ENCODE data around the gene CNKSR2. TPM values are rescaled to one million over a fixed set of nuclear protein-coding genes. Genes with fewer than 3 reads are reported as not detected.

CNKSR2 gene
- total RNA-seq, 1 experiment from 2014 or later, result 52.9 TPM

DNA sequence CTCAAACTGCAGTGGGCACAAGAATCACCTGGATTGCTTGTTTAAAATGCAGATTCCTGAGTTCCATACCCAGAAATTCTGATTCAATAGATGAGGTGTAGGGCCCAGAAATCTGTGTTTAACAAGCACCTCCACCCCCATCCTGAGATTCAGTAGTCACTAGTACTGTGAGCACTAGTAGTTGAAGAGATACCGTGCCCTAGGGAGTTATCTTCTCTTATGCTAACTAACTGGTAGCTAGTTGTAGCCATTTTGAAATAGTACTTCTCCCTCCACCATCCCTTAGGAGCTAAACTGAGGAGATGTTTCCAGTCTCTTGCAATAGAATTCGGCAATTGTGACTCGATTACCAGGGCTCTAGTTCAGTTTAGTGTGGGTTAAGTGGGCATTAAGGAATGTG, 265.6 kb downstream of the CNKSR2 start:
- H3K4me3 Mint-ChIP-seq, result no peak overlapping the region
- peaks cover 6 to 13% of the 10 kb centered on the region in 2 experiments for H3K4me1 Mint-ChIP-seq
- no peak overlapping the region for H3K9ac ChIP-seq (ENCODE audit: extremely low read depth, insufficient read length, low read length)
- no peak overlapping the region for H3K4me2 ChIP-seq (ENCODE audit: insufficient read depth, insufficient read length, low read length)
- no peak overlapping the region for H3K4ac ChIP-seq (ENCODE audit: low read depth, low read length)
- H3K18ac ChIP-seq (ENCODE audit: insufficient read length, low read depth, low read length), result no peak overlapping the region
- no peaks in the 10 kb centered on the region for H3K4me1 ChIP-seq (ENCODE audit: insufficient read depth, low read length)
- no peak overlapping the region for H2BK12ac ChIP-seq (ENCODE audit: insufficient read length, low read depth, low read length)
- no peak overlapping the region for H4K5ac ChIP-seq (ENCODE audit: insufficient read length, low read depth, low read length)
- no peak overlapping the region for H3K56ac ChIP-seq (ENCODE audit: insufficient read length, low read depth, low read length)
- no peaks in the 10 kb centered on the region for H4K20me1 ChIP-seq (ENCODE audit: control insufficient read depth, insufficient read depth, insufficient read length)
- H3K36me3 Mint-ChIP-seq (ENCODE audit: insufficient read depth in 1 of 3, low read depth in 3 of 3), result peaks cover 0 to 3% (median 0%) of the 10 kb centered on the region in 3 experiments; a peak in 4 of 7 replicates
- H3K23ac ChIP-seq (ENCODE audit: insufficient read length, low read depth, low read length), result no peak overlapping the region
- H3K27me3 ChIP-seq (ENCODE audit: insufficient read depth, low read length), result no peaks in the 10 kb centered on the region
- TF ChIP-seq, protein P1, sequence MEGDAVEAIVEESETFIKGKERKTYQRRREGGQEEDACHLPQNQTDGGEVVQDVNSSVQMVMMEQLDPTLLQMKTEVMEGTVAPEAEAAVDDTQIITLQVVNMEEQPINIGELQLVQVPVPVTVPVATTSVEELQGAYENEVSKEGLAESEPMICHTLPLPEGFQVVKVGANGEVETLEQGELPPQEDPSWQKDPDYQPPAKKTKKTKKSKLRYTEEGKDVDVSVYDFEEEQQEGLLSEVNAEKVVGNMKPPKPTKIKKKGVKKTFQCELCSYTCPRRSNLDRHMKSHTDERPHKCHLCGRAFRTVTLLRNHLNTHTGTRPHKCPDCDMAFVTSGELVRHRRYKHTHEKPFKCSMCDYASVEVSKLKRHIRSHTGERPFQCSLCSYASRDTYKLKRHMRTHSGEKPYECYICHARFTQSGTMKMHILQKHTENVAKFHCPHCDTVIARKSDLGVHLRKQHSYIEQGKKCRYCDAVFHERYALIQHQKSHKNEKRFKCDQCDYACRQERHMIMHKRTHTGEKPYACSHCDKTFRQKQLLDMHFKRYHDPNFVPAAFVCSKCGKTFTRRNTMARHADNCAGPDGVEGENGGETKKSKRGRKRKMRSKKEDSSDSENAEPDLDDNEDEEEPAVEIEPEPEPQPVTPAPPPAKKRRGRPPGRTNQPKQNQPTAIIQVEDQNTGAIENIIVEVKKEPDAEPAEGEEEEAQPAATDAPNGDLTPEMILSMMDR (conservative IDR thresholded peaks at IDR 0.05), result no peak
- H3K27ac ChIP-seq (ENCODE audit: insufficient read length, low read depth, low read length), result no peak overlapping the region
- H3K14ac ChIP-seq (ENCODE audit: insufficient read depth, low read length), result no peak overlapping the region
- no peak overlapping the region for H2BK5ac ChIP-seq (ENCODE audit: insufficient read length, low read length)
- H3K27me3 Mint-ChIP-seq (ENCODE audit: low read depth), result no peaks in the 10 kb centered on the region
- no peak overlapping the region for H4K8ac ChIP-seq (replicated peaks; ENCODE audit: insufficient read length, low read depth, low read length)
- peaks cover 12% of the 10 kb centered on the region for H3K9me3 ChIP-seq (ENCODE audit: control insufficient read depth, low read depth, low read length)
- no peak overlapping the region for H2BK20ac ChIP-seq (ENCODE audit: low read depth, low read length, poor library complexity, severe bottlenecking)
- H3K79me2 ChIP-seq (ENCODE audit: insufficient read depth, low read length), result no peaks in the 10 kb centered on the region
- H2BK120ac ChIP-seq (ENCODE audit: low read depth, low read length, poor library complexity, severe bottlenecking), result no peak overlapping the region
- no CpG with 5 or more reads among the region's 3 CpGs for WGBS (ENCODE audit: extremely low coverage, insufficient read length, low lambda C conversion rate)
- H2AK5ac ChIP-seq (ENCODE audit: insufficient read length, low read length), result no peak overlapping the region
- no peak overlapping the region for H3T11ph ChIP-seq (ENCODE audit: low read length)
- no peak overlapping the region for H4K91ac ChIP-seq (ENCODE audit: insufficient read length, low read depth, low read length)
- no peak overlapping the region for H3K27ac Mint-ChIP-seq
- 0 out of 5 replicates have a peak, but pooled peaks cover 0 to 6% of the 10 kb centered on the region in 2 experiments for H3K9me3 Mint-ChIP-seq
- H2AFZ ChIP-seq (ENCODE audit: low read length), result no peak overlapping the region
- DNase-seq, result no peak
- no peaks in the 10 kb centered on the region for H3K23me2 ChIP-seq (ENCODE audit: insufficient read length, low read depth, low read length, poor library complexity, severe bottlenecking)
- no peak overlapping the region for H2BK15ac ChIP-seq (ENCODE audit: low read depth, low read length)
- H3K79me1 ChIP-seq (ENCODE audit: insufficient read depth, low read depth, low read length, poor library complexity, severe bottlenecking), result no peaks in the 10 kb centered on the region
